RWPE1 (cell line): ENCODE results near the gene BTN3A1.

ENCODE experiments used
- CTCF ChIA-PET: fragments of 350-600 bp; sonication (Branson Sonifier 250); formaldehyde crosslinking; extraction: SDS; loops from one replicate; lab custom pipeline; 2021; lab: Yijun Ruan, JAX
- POLR2A ChIA-PET: fragments of 400-600 bp; formaldehyde crosslinking; extraction: SDS; loops from one replicate; lab custom pipeline; 2020; ENCODE audit warnings: antibody characterized with exemption; ENCODE audit not compliant: low non-redundant PET; lab: Yijun Ruan, JAX
- DNase-seq: peaks from one replicate; pipeline ENCODE4 v3.0.0; 2012; ENCODE audit warnings: low spot score
- H3K27ac ChIP-seq: fragments of 450-650 bp; 2 replicates; pipeline ENCODE4 v1.5.1; 2017
- CTCF ChIP-seq: fragments of 450-650 bp; conservative IDR thresholded peaks from 2 replicates; pipeline ENCODE4 v1.5.1; 2017; ENCODE audit warnings: low read depth, mild to moderate bottlenecking

Gene BTN3A1

GRCh38 chr6:26387565-26387964 lies 14.5 kb upstream of the BTN3A1 start:
- CTCF ChIA-PET, result interaction anchor here (0.6 kb wide), 1 partner anchor 671 kb away, joined by 7 read pairs; no protein-coding TSS in a partner anchor
- no peak overlapping the region for H3K27ac ChIP-seq
- TF ChIP-seq CTCF, result no peak
- POLR2A ChIA-PET, result no interaction called here
- DNase-seq, result no peak

DNA sequence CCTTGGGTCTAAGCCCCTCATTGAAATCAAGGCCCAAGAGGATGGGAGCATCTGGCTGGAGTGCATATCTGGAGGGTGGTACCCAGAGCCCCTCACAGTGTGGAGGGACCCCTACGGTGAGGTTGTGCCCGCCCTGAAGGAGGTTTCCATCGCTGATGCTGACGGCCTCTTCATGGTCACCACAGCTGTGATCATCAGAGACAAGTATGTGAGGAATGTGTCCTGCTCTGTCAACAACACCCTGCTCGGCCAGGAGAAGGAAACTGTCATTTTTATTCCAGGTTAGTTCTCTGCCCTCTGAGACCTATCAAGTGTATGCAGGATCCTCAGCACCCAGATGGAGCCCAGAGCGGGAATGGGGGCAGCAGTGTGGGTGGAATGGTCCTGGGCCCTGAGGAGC lies 14.1 kb upstream of the BTN3A1 start:
- ChIA-PET CTCF (interaction anchor here (0.6 kb wide), 1 partner anchor 671 kb away, joined by 7 read pairs; no protein-coding TSS in a partner anchor), POLR2A (no interaction called here)
- TF ChIP-seq CTCF, result no peak
- H3K27ac ChIP-seq, result no peak overlapping the region
- no peak for DNase-seq

GRCh38 chr6:26388441-26388840 lies 13.6 kb upstream of the BTN3A1 start:
- POLR2A ChIA-PET, result no interaction called here
- no peak overlapping the region for H3K27ac ChIP-seq
- no peak for DNase-seq
- no peak for TF ChIP-seq CTCF
- CTCF ChIA-PET, result no interaction called here

DNA sequence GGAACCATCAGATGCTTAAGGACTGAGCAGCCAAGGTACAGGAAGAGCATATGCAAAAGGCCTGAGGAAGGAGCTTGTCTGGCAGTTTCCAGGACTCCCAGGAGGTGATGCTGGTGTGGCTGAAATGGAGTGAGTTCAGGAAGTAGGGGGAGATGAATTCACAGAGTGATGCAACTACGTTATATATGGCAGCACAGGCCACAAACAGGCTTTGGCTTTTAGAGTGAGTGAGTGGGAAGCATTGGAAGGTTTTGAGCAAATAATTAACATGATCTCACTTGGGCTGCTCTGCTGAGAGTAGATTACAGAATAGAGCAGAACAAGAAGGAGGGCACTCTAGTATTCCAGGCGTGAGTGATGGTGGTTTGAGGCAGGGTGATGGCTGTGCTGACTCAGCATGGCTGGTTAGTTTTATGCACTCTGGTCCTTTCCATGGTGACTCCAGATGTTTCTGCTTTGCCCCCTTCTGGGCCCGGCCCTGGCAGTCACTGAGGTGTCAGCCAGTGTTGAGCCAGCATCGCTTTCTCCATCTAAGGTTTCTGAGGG lies 12.7 kb upstream of the BTN3A1 start:
- no peak for TF ChIP-seq CTCF
- H3K27ac ChIP-seq, result no peak overlapping the region
- POLR2A ChIA-PET, result no interaction called here
- DNase-seq, result no peak
- CTCF ChIA-PET, result interaction anchor here (0.6 kb wide), 1 partner anchor 39 kb away, joined by 3 read pairs; no protein-coding TSS in a partner anchor

- no peak for DNase-seq
- H3K27ac ChIP-seq, result no peak overlapping the region
- no peak for TF ChIP-seq CTCF
- CTCF ChIA-PET, result no interaction called here
- POLR2A ChIA-PET, result no interaction called here
Observed at GRCh38 chr6:26390531-26390930, 11.5 kb upstream of the BTN3A1 start.

GRCh38 chr6:26392932-26393636 lies 9.0 kb upstream of the BTN3A1 start:
- DNase-seq, result no peak
- H3K27ac ChIP-seq, result no peak overlapping the region
- ChIA-PET POLR2A (no interaction called here), CTCF (interaction anchor here (1.0 to 2.1 kb wide), 2 partner anchors 28 to 51 kb away, joined by 3 to 7 read pairs; no protein-coding TSS in a partner anchor)
- TF ChIP-seq CTCF, result no peak
